Frontal cortex (tissue), 4 donors: ENCODE results near the gene ARL6. TPM values are rescaled to one million over a fixed set of nuclear protein-coding genes. Genes with fewer than 3 reads are reported as not detected.

Source experiments
- DNase-seq, 2 donors: peaks; one replicate each; pipeline ENCODE4 v3.0.0; 2012; ENCODE audit warnings: low spot score in 2 of 2
- FAIRE-seq: peaks from 2 replicates; lab custom pipeline; 2012; peaks lifted over from hg19 to GRCh38; lab: Jason Lieb, UNC
- total RNA-seq: library from RNA; depleted of rRNA; stranded (reverse); fragments of >200 nt; gene quantifications from one replicate; pipeline ENCODE4 v1.2.3, GENCODE V29; 2014
- donor health status: control.
- donor health status: control.
- donor health status: control.

The ARL6 gene
- total RNA-seq, result 62.4 TPM

DNA sequence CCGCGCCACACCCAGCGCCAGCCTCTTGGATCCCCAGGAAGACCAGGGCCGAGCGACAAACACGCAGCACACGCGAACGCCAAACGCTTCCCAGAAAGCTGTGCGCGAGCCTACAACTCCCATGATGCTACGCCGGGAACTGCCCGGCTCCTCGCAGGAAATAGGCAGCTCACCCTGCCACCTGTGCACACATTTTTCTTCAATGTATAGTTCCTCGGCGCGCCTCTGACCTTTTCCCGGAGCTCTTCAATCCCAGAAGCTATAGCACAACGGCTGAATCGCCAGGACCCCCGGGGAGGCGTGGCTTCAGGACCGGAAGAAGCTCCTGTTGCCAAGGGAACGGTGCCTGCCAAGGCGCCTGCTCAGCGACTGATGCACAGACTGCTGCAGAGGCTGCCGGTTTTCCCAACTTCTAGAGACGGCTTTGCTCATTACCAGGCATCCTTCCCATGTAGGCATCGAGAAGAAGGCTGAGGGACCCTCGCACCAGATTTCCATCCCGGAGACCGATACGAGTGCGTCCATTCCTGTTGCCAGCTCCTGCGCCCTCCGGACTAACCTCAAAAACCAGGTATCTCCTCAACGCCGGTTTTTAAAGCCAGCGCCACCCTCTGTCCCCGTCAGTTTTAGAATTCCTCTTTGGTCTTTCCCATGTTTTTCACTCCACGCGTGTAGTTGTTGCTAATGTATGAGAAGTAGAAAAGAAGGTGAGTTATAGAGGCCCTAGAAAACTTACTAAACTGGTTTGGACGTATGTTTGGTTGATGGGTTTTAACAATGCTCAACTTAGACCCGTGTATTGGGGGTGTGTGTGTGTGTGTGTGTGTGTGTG is at the start of gene ARL6:
TSS of gene ARL6 (plus strand) at position 352 of the 832 bp plus-strand sequence. CDS start 3,350 bp downstream, outside the sequence.
- FAIRE-seq, result no peak
- peak; percentile 57 to 66 for DNase-seq

DNA sequence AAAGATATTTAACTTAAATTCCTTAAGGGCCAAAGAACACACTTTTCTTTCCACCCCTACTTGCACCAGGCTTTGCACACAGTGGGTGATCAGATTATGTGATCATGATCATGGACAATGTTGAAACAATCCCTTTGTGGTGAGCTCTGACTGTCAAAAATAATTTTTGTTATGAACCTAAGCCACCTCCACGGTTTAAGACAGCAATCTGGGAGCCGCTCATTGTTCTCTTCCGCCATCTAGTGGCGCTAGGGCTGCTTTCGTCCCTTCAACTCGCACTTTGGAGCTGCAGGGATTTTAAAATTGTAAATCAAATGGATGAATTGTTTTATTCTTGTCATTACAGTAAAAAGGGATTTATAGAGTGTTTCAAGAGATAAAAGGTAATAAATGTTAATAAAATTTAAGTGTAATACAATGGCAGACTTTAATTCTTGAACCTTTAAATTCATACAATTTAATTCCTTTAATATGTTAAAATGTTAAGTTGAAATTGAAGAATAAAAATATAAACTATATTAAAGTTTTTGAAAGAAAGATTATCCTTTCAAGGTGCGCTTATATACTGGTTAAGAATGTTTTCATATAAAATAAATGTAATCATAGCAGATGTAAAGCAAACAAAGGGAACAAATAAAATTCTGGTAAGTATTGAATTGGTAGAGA is 45.3 kb upstream of the ARL6 start:
- FAIRE-seq (peak; percentile 88), DNase-seq (peak; percentile 8 to 40)

DNA sequence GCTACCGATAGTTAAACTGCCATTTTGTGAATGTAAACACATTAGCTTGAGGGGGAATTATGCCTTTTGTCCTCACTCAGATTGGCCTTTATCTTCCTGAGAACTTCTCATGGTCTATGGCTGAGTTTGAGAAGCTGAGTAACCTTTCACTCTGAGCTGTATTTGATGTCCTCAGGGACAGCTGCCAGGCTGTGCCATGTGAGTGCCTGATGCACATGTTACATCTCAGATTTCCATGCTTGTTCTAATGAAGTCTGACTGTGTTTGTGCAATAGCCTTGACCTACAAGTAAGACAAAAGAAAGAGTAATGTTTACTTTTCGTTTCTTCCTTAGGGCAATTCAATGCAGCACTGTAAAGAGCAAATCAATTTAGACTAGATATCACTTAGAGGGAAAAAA is 44.1 kb upstream of the ARL6 start:
- FAIRE-seq (no peak), DNase-seq (no peak)

- no peak for DNase-seq
- no peak for FAIRE-seq
Observed at GRCh38 chr3:97721446-97721845, 43.1 kb upstream of the ARL6 start.

DNA sequence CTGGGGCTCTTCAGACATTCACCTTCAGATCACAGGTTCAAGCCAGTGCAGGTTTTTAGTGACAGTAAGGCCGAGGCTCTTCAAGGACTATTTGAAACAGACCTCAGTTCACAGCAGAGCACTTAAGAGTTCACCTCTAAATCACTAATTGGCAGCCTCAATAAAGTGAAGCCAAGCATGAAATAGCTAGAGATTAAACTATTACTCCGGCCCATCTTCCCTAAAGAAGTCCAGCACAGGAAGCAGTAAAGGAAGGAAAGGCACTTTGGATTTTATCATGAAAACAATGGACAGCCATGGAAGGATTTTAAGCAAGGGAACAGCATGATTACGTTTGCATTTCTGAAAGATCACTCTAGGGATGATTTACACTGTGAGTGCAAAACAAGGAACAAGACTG is 27.6 kb upstream of the ARL6 start:
- DNase-seq (no peak), FAIRE-seq (no peak)

GRCh38 chr3:97738761-97739160 is 25.8 kb upstream of the ARL6 start:
- no peak for FAIRE-seq
- DNase-seq, result no peak

GRCh38 chr3:97742036-97742435 is 22.5 kb upstream of the ARL6 start:
- FAIRE-seq (no peak), DNase-seq (no peak)

- DNase-seq (no peak), FAIRE-seq (no peak)
Observed at GRCh38 chr3:97744289-97744688, 20.3 kb upstream of the ARL6 start.

- peak in 1 of 2 donors; percentile 5 for DNase-seq
- FAIRE-seq, result no peak
Observed at GRCh38 chr3:97763586-97764406, 762 bp upstream of the ARL6 start.

- FAIRE-seq, result no peak
- no peak for DNase-seq
Observed at GRCh38 chr3:97765336-97765735, 778 bp downstream of the ARL6 start.

- DNase-seq (no peak), FAIRE-seq (no peak)
Observed at GRCh38 chr3:97772926-97773325, 8.4 kb downstream of the ARL6 start.

- no peak for FAIRE-seq
- no peak for DNase-seq
Observed at GRCh38 chr3:97778152-97778551, 13.6 kb downstream of the ARL6 start.

GRCh38 chr3:97793420-97794019 is 29.0 kb downstream of the ARL6 start:
- FAIRE-seq (peak; percentile 92), DNase-seq (peak in 1 of 2 donors; percentile 16)

DNA sequence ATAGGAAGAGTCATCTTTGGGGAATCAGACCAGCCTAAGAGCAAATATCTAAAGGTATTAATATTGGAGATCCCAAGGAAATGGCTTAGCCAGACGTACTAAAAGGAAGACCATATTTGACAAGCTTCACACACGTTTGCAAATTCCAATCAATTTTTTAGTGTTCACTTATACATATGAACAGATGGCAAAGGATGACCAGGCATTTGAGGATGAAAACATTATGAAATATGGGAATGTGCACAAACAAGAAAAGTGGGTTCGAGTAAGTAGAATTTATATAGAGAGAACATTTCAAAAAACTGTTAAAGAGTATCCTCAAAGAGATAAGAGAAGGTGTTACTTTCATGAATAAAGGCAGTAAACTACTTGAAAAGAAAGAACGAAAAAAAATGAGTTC is 31.4 kb downstream of the ARL6 start:
- no peak for FAIRE-seq
- DNase-seq, result no peak

DNA sequence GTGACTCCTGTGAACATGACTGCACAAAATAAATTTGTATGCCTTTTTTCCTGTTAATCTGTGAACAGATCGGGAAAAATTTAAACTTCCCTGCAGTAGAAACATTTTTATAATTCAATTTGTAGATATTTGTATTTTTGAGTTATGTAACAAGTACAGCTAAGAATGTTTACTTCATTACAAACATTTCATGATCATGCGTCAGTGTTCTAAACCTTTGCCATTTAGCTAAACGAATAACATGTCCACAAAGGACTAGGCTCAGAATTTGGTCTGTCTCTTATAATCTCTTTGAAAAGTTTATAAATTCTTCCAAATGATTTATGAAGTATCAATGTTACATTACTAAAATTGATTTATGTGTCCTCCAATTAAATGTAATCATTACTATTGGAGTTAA is 39.9 kb downstream of the ARL6 start:
- DNase-seq (no peak), FAIRE-seq (no peak)

GRCh38 chr3:97810779-97811390 is 46.3 kb downstream of the ARL6 start:
- no peak for DNase-seq
- no peak for FAIRE-seq

GRCh38 chr3:97815149-97815917 is 50.8 kb downstream of the ARL6 start:
- FAIRE-seq (no peak), DNase-seq (no peak)

- DNase-seq, result no peak
- FAIRE-seq, result no peak
Observed at GRCh38 chr3:97816811-97817210, 52.3 kb downstream of the ARL6 start.

GRCh38 chr3:97817965-97818364 is 53.4 kb downstream of the ARL6 start:
- no peak for FAIRE-seq
- DNase-seq, result no peak
